ENCODE measurements around the gene RNF175.

Gene RNF175

DNA sequence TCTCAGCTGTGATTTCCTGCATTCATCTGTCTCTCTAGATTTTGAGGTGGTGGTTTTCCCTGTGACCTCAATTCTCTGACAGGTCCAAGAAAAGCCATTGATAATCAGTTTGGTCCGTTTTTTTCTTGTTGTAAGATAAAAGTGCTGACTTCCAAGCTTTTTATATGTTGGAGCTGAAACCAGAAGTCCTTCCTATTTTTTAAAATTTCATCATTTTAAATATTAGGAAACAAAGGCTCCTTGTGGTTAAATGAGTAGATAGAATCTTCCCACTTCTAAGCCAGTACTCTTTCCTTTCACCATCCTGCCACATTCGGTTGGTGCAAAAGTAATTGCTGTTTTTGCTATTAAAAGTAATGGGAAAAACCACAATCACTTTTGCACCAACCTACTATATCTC is 18.3 kb downstream of the RNF175 start:
- no peak for DNase-seq

DNA sequence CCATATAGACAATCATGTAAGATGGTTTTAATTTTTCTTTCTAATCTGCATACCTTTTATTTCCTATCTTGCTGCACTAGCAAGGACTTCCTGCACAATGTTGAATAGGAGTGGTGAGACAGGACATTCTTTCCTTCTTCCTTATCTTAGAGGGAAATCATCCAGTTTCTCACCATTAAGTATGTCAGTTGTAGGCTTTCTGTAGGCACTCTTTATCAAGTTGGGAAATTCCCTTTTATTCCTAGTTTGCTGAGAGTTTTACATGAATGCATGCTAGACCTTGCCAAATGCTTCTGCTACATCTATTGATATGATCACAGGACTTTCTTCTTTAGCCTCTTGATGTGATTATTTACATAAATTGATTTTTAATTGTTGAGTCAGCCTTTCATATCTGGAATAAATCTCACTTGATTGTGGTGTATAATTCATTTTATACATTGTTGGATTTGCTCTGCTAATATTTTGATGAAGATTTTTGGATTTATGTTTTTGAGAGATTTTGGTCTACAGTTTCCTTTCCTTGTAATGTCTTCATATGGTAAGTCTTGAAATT is 23.8 kb downstream of the RNF175 start:
- no peak for DNase-seq

DNA sequence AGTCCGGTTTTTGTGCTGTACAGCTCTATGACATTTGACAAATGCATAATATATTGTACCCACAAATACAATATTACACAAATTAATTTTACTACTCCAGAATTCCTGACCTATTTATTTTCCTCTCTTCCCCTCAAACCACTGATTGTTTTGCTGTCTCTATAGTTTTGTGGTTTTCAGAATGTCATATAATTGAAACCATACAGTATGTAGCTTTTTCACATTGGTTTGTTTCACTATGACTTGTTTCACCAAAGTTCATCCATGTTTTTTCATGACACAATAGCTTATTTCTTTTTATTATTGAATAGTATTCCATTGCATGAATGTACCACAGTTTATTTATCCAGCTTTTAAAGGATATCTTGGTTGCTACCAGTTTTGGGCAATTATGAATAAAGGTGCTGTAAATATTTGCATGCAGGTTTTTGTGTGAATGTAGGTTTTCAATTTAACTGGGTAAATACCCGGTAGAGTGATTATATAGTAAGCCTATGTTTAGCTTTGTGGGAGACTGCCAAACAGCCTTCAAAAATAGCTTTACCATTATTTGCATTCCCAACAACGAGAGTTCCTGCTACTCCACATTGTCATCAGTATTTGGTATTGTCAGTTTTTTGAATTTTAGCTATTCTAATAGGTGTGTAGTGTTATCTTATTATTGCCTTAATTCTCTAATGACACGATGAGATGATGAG is 25.9 kb downstream of the RNF175 start:
- no peak for DNase-seq

DNA sequence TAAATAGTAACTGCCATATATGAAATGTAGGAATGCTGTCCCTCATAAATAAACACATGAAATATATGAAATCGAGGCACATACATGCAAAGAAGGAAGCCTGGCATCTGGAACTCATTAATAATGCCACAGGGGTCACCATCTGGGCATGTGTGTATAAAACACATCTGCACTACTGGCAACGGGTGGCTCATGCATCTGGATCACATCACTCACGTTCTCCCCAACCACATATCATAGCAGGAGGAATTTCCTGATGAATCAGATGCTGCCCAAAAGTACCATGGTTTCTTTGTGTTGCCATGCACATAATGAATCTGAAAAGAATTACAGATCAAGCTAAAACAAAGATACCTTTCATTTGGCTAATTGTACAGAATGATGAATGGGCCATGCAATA is 28.6 kb downstream of the RNF175 start:
- no peak for DNase-seq

DNA sequence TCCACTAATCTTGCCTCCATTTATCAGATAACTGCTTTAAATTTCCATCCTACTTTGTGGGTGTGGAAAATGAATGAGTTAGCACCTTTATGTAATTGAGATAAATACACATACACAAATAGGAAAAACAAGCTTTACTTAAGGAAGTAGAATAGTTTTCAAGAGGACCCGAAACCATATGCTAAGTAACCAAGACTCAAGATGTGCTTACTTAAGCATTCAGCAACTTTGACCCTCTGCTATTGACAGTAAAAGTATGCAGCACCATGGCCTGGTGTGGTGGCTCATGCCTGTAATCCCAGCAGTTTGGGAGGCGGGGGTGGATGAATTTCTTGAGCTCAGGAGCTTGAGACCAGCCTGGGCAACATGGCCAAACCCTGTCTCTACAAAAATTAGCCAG is 29.9 kb downstream of the RNF175 start:
- DNase-seq = no peak

DNA sequence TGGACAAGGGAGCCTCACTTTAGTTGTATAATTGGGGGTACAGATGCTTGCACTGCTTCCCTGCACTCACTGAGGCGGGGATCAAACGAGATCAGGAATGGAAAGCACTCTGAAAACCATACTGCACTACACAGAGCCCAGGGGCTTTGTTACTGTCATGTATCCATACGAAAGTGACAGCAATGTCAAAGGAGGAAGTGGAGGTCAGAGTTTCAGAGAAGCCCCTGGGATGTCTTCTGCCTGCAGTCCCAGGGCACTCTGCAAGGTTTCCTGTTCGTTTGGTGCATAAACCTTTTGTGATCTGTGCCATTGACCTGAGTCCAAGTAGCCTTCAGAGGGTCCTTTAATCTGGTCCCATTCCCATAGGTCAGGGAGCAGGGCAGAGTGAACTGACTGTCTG is 31.2 kb downstream of the RNF175 start:
- DNase-seq = no peak

DNA sequence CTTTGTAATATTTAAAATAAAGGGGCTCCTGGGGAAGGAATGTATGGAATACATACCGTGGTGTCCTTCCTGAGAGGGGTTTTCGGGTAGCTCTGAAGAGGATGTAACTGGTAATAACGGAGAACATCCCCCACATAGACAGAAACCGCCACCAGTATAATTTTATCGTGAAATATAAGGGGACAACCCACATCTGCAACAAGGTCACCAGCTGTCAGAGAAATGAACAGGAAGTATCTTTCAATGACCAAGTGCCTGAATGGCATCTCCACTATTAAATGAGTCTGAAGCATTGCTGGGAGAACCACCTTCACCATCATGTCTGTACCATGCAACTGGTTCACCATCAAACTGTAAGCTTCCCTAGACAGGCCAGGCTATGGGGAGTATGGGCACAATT is 31.7 kb downstream of the RNF175 start:
- no peak for DNase-seq

DNA sequence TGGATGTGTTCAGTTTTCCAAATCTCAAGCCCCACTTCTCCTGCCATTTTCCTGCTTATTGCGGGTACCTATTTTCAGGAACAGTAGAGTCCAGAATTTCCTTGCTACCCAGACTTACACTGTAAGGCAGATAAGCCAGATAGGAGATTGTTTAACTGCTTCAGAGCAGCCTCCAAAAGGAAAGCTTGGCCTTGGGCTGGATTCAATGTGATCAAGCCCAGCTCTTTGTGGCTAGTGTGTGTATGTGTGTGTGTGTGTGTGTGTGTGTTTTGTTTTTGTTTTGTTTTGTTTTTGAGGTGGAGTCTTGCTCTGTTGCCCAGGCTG is 34.0 kb downstream of the RNF175 start:
- no peak for DNase-seq

DNA sequence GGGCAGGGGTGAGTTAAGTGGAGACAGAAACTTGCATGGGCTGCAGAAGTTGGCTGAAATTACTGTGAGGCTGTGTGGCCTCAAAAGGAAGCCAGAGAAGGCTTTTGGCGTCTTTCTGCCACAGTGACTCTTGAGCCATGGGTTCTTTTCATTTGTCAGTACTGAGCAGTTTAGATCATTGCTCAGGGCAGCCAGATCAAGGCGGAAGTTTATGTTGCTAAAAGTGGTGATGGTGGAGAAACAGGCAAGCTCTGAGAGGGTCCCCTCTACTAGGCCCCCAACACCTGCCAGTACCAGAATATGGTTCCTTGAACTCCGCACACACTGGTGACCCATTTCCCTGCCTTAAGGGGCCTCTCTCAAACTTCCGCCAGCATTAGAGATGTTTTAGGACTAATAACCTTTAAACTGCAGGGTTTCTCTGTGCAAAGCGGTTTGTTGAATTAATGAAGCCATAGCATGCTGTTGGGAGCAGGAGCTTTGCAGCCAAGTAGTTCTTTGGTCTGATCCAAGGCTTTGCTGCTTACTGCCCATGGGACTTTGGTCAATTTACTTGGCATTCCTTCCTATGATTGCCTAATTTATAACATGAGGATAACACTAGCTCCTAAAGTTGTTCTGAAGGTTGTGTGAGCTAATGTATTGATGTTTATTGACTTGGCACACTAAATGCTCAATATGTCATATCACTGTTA is 34.5 kb downstream of the RNF175 start:
- DNase-seq = no peak

DNA sequence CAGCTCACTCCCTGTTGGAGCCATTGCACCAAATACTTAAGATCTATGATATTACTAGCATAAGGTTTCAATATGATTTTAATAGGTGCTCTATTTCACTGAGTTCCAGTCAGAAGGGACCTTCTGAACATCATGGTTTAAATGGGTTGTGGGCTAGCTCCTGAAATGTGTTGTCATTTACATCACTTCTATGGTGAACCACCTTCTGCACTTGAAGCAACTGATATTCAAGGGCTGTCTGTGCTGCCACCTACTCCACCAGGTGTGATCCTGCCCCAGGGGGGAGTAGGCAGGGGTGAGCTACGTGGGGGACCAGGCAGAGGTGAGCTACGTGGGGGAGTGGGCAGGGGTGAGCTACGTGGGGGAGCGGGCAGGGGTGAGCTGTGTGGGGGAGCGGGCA is 35.2 kb downstream of the RNF175 start:
- DNase-seq = no peak

DNA sequence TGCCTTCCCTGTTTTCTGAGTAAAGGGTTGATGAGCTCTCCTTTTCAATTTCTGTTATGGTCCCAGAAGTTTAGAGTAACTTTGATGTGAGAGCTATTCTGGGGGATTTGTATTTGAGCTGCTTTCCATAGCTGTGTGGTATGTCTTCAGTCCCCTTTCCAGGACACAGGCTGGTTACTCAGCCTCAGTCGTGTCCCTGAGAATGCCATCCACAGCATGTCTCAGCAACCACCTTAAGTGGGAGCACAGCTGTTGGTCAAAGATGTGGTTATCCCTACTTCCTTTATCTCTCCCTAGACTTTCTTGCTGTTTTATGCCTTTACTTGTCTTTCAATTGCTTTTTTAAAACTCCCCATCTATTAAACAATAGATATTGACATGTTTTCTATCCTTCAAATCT is 37.8 kb downstream of the RNF175 start:
- DNase-seq = no peak

DNA sequence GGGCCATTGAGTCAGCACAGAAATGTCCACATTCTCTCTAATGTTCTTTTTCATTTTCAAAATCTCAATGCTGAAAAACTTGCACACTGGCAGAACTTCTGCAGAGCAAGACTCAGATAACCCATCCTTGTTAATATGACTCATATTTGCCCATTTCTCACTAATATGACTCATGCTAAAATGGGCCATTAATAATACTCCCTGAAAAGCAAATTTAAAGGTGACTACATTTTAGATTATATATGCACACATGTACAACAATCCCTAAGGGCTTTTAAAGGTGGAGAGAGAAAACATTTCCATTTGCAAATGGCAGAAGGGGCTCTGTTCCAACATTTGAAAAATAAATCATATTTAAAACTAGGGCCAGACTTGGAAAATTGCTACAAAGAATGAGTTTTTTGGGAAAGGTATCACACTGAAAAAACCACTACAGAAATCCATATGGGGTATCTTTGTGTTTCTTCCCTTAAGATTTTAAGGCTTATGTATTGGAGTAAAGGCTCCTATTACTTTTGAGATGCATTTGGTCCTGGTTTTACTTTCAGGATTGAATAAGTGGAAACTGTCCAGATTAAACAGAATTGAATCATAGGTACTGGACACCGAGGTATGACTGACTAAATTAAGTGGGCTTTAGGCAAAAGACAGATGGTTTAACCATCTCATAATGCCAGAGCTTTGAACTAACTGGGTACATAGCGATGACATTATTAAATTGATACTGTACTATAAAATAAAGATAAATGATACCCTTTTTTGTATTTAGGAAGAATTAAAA is 45.8 kb downstream of the RNF175 start:
- DNase-seq = no peak

DNA sequence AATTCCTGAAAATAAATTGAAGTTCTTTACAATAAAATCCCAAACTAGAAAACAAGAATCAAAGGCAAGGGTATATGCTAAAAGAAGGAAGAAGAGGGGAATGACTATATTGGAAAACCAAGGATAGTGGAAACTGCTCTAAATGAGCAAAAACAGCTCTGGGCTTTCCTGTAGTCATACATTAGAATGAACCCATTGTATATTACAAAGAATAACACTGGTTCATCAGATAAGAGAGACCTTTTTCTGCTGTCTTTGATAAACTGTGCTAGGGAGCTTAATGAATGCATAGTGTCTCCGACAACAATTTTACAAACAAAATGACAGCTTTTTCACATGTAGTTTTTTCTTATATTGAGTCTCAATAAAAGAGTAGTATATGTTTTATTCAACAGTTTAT is 49.1 kb downstream of the RNF175 start:
- no peak for DNase-seq

DNA sequence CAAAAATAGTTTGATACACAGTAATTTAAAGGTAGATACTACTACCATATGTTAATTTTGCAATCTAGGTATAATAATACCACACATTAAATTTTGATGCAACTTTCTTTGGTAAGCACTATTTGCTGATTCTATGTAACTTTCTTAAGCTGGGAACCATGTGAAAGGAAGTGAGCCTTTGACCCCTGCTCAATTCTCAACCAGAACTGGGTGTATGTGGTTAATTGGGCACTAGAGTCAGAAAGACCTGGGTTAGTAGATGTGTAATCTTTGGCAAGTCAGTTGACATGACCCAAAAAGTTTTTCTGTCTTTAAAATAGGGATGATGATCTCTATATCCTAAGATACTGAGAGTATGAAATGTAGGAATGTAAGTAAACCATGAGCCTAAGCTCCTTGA is 53.3 kb downstream of the RNF175 start:
- no peak for DNase-seq

DNA sequence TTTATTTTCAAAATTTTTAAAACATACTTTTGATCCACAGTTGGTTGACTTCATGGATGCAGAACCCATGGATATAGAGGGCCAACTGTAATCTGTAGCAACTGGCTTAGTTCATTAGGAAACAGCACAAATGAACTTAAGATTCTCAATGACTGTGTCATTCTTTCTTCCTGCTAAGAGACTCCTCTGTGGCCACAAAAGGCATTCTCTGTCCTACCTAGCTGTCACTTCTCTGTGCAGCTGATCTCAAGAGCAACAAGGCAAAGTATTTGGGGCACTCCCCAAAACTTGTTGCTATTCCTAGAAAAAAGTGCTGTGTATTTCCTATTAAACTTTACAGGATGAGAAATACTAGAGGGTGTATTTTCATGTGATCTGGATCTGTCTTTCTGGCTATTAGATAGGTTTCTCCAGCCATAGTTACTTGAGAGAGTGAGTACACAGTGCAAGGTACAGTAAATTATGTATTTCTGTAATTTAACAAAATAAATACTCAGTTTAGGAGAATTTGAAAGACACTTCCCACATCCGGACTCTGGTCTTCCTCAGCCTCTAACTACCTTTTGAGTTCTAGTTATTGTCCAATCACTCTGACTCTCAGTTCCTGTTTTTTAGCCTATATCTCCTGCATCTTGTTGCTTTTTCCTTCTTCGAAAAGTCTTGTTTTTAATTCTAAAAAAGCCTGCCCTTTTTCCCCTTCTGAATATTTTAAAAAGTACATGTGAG is 53.9 kb downstream of the RNF175 start:
- no peak for DNase-seq

DNA sequence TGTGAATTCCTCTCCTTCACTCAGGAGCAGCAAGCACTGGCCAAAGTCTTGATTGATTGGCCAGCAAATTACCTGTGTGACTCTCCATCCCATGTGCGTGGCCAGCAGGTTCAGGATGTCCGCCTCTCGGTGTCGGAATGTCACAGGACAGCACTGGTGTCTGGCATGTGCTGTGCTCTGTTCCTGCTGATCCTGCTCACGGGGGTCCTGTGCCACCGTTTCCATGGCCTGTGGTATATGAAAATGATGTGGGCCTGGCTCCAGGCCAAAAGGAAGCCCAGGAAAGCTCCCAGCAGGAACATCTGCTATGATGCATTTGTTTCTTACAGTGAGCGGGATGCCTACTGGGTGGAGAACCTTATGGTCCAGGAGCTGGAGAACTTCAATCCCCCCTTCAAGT is 55.3 kb downstream of the RNF175 start:
- no peak for DNase-seq

DNA sequence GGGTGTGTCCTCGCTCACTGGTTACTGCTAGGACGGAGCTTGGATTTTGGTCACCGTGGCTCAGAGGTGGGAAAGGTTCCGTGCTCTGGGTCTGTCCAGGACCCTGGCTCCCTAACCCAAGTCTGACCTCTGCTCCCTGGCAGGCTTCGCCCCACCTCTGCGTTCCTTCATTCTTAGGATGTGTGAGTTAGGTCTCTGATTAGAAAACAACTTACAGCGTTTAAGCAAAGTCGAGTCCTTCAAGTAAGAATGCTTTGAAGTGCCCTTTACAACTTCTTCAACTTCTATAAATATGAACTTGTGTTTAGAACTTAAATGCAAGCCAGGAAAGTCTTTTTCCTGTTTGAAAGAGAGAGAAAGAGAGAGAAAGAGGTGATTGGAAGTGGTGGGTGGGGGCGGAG is 74.9 kb downstream of the RNF175 start:
- peak; percentile 13 for DNase-seq

DNA sequence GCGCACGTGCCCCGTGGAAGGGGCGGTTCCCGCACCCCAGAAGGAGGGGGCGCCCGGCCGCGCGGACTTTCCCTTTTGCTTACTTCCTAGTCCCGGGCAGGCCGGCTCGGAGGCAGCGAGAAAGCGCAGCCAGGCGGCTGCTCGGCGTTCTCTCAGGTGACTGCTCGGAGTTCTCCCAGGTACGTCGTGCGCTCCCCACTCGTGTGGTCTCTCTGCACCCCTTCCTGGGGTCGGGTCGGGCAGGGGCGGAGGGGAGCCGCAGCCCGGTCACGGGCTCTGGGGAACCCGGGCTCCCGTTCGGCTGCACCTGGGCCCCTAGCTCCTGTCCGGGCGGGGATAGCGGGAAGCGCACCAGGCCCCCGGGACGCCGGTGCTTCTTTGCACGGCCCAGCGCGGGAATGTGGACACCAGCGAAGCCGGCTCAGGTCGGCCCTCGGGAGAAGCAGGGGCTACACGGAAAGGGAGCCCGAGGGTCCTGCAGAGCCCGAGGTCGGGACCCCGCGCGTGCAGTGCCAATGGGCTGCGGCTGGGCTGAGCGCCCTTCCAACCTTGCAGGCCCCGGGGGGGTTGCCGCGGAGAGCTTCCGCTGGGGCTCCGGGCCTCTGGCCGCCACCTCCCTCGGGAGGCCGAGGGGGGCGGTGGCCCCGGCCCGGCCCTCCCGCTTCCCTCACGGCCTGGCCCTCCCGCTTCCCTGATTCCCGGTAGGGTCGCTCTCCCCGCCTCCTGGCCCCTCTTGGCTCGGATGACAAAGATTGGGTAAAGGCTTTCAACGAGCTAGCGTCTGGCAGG is 75.4 kb downstream of the RNF175 start, which contains the start of gene TLR2:
TSS of gene TLR2 (plus strand) at position 99 of the 789 bp plus-strand sequence. CDS start 18,628 bp downstream, outside the sequence.
- peak; percentile 72 for DNase-seq

DNA sequence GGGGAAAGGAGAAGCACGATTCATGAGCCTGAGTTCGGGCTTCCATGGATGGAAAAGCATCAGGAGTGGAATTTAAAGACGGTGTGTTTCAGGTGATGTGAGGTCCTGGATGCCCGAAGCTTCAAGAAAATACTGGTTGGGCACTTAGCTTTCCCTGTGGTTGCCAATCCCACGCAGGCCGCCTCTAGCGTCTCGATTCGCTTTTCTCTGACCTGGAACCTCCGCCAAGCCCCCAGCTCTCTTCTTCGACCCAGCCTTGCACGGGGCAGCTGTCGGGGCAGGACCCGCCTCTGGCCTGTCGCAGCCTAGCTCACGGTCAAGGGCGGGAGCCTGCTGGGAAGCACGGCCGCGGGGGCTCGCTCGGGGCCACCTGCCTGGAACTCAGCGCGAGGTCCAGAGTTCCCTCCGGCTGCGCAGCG is 76.1 kb downstream of the RNF175 start:
- DNase-seq = no peak

DNA sequence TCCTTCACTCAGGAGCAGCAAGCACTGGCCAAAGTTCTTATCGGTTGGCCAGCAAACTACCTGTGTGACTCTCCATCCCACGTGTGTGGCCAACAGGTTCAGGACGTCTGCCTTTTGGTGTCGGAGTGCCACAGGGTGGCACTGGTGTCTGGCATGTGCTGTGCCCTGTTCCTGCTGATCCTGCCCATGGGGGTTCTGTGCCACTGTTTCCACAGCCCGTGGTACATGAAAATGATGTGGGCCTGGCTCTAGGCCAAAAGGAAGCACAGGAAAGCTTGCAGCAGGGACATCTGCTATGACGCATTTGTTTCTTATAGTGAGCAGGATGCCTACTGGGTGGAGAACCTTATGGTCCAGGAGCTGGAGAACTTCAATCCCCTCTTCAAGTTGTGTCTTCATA is 80.3 kb downstream of the RNF175 start:
- no peak for DNase-seq

DNA sequence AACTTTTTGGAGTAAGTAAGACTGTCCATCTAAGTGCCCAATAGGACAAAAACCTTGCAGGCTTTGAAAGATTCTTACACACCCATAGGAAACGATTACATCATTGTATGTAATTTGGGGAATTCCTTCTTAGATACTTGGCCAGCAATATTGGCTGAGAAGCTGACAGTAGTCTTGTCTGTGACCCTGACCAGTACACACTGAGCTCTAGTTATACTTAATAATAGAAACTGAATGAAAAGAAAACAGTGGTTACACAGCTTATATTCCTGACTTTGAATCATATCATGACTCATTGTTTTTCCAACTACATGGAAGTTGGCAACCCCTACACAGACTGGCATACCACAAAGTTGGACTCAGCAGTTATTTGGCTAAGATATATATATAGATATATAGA is 82.8 kb downstream of the RNF175 start:
- DNase-seq = no peak

DNA sequence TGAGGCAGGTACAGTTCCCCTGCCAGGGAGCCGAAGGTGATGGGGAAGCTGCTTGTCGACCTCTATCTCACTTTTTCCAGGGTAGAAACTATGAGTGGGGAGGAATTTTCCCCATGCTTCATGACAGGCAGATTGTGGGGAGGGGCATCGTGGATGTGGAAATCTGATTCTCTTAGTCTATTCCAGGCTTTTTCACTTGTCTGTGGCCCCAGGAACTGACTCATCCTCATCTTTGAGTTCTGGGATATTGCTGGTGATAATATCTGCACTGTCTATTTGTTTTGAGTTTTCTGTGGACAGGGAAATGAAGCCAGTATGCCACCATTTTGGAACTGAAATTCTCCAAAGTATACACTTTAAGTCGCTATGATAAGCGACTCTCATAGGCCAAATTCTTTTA is 83.3 kb downstream of the RNF175 start:
- DNase-seq = no peak

Measured in stimulated activated CD4-positive, alpha-beta T cell treated with anti-CD3 and anti-CD28 coated beads, Interleukin-4, amount 100 ng/mL, for 24 hours (primary cell).